Fibroblast of mammary gland (primary cell): Measurements from ENCODE around the gene GRIN2B.

Experiments
- DNase-seq: peaks from one replicate; pipeline ENCODE4 v3.0.0-alpha.2; 2010; ENCODE audit warnings: low read depth
- H3K4me3 ChIP-seq: 2 replicates; pipeline ENCODE4 v1.5.1; 2011; ENCODE audit warnings: low read depth, mild to moderate bottlenecking, low read length, moderate library complexity; ENCODE audit not compliant: control insufficient read depth
- CTCF ChIP-seq: conservative IDR thresholded peaks from 2 replicates; pipeline ENCODE4 v1.5.1; 2011; ENCODE audit warnings: low read depth, low read length, inconsistent platforms; ENCODE audit not compliant: control insufficient read depth, insufficient read depth

GRIN2B gene

GRCh38 chr12:13978876-13979275 is 2.5 kb downstream of the GRIN2B start:
- H3K4me3 ChIP-seq, result no peak overlapping the region
- DNase-seq, result no peak
- TF ChIP-seq CTCF, result no peak

GRCh38 chr12:13976880-13977279 is 4.5 kb downstream of the GRIN2B start:
- no peak for TF ChIP-seq CTCF

GRCh38 chr12:13976028-13976584 is 5.3 kb downstream of the GRIN2B start:
- no peak overlapping the region for H3K4me3 ChIP-seq
- no peak for TF ChIP-seq CTCF
- no peak for DNase-seq

More at GRCh38 chr12:13976880-13977279, 4.5 kb downstream of the GRIN2B start:
- H3K4me3 ChIP-seq, result no peak overlapping the region
- DNase-seq, result no peak

GRCh38 chr12:13973996-13974395 is 7.4 kb downstream of the GRIN2B start:
- no peak for DNase-seq
- H3K4me3 ChIP-seq, result no peak overlapping the region
- no peak for TF ChIP-seq CTCF

GRCh38 chr12:13970803-13971202 is 10.6 kb downstream of the GRIN2B start:
- no peak for TF ChIP-seq CTCF

GRCh38 chr12:13968281-13968680 is 13.1 kb downstream of the GRIN2B start:
- no peak overlapping the region for H3K4me3 ChIP-seq
- TF ChIP-seq CTCF, result no peak
- DNase-seq, result no peak

More at GRCh38 chr12:13970803-13971202, 10.6 kb downstream of the GRIN2B start:
- no peak for DNase-seq
- no peak overlapping the region for H3K4me3 ChIP-seq

GRCh38 chr12:13964666-13965065 is 16.7 kb downstream of the GRIN2B start:
- no peak for DNase-seq
- no peak overlapping the region for H3K4me3 ChIP-seq
- TF ChIP-seq CTCF, result no peak
